Activated CD4-positive, alpha-beta memory T cell treated with anti-CD3 and anti-CD28 coated beads for 36 hours (primary cell): ENCODE results near the gene CRB1. TPM values are rescaled to one million over a fixed set of nuclear protein-coding genes. Genes with fewer than 3 reads are reported as not detected.

Experiments
- CTCF ChIA-PET: fragments of 350-600 bp; sonication (Branson Sonifier 250); formaldehyde crosslinking; loops from one replicate; lab custom pipeline; 2021; ENCODE audit warnings: antibody characterized with exemption, inconsistent platforms; lab: Charles Lee
- POLR2A ChIA-PET: fragments of 350-600 bp; sonication (Branson Sonifier 250); formaldehyde crosslinking; loops from one replicate; lab custom pipeline; 2021; ENCODE audit warnings: antibody characterized with exemption; lab: Charles Lee
- DNase-seq: peaks from one replicate; pipeline ENCODE4 v3.0.0-alpha.2; 2020
- H3K27ac Mint-ChIP-seq: one replicate; pipeline ENCODE4 v1.8.0; 2021; ENCODE audit warnings: mixed read lengths
- H3K27me3 Mint-ChIP-seq: one replicate; pipeline ENCODE4 v1.8.0; 2021; ENCODE audit warnings: mixed read lengths
- H3K36me3 Mint-ChIP-seq: one replicate; pipeline ENCODE4 v1.8.0; 2021; ENCODE audit warnings: mixed read lengths
- H3K4me1 Mint-ChIP-seq: one replicate; pipeline ENCODE4 v1.8.0; 2021; ENCODE audit warnings: low read depth, mixed read lengths
- H3K4me3 Mint-ChIP-seq: one replicate; pipeline ENCODE4 v1.8.0; 2021; ENCODE audit warnings: mild to moderate bottlenecking, mixed read lengths
- H3K9me3 Mint-ChIP-seq: one replicate; pipeline ENCODE4 v1.8.0; 2021; ENCODE audit warnings: mixed read lengths
- intact Hi-C: fragments of 100-400 bp; cut with micrococcal nuclease; formaldehyde crosslinking; loops from one replicate; pipeline ENCODE4 v1.15.1; 2023
- total RNA-seq, 2 experiments: library from RNA; stranded (reverse); gene quantifications; one replicate each; pipeline ENCODE4 v1.2.3, GENCODE V29; 2021

Gene CRB1
- total RNA-seq, 2 experiments from 2014 or later = not detected

- H3K4me3 Mint-ChIP-seq = no peak overlapping the region
- H3K27ac Mint-ChIP-seq = no peak overlapping the region
- DNase-seq = no peak
- no peaks in the 10 kb centered on the region for H3K9me3 Mint-ChIP-seq
- ChIA-PET POLR2A (no interaction called here), CTCF (interaction anchor here (0.7 kb wide), 1 partner anchor 120 kb away, joined by 5 read pairs; no protein-coding TSS in a partner anchor)
- H3K36me3 Mint-ChIP-seq = no peaks in the 10 kb centered on the region
- intact Hi-C loops = no loop called here
- no peaks in the 10 kb centered on the region for H3K27me3 Mint-ChIP-seq
- no peaks in the 10 kb centered on the region for H3K4me1 Mint-ChIP-seq
Observed at GRCh38 chr1:197264936-197265567, 3.0 kb upstream of the CRB1 start.

GRCh38 chr1:197269053-197269452 lies 1.0 kb downstream of the CRB1 start:
- ChIA-PET CTCF (no interaction called here), POLR2A (no interaction called here)
- no peaks in the 10 kb centered on the region for H3K27me3 Mint-ChIP-seq
- intact Hi-C loops = no loop called here
- H3K27ac Mint-ChIP-seq = no peak overlapping the region
- no peaks in the 10 kb centered on the region for H3K4me1 Mint-ChIP-seq
- H3K9me3 Mint-ChIP-seq = no peaks in the 10 kb centered on the region
- H3K36me3 Mint-ChIP-seq = no peaks in the 10 kb centered on the region
- no peak overlapping the region for H3K4me3 Mint-ChIP-seq
- DNase-seq = no peak

GRCh38 chr1:197272791-197273190 lies 4.7 kb downstream of the CRB1 start:
- CTCF ChIA-PET = no interaction called here
- intact Hi-C loops = no loop called here
- no peaks in the 10 kb centered on the region for H3K36me3 Mint-ChIP-seq
- DNase-seq = no peak
- no peaks in the 10 kb centered on the region for H3K27me3 Mint-ChIP-seq
- H3K9me3 Mint-ChIP-seq = no peaks in the 10 kb centered on the region
- POLR2A ChIA-PET = no interaction called here
- H3K4me3 Mint-ChIP-seq = no peak overlapping the region
- peaks cover 3% of the 10 kb centered on the region for H3K4me1 Mint-ChIP-seq
- no peak overlapping the region for H3K27ac Mint-ChIP-seq

- H3K27me3 Mint-ChIP-seq = no peaks in the 10 kb centered on the region
- no peak overlapping the region for H3K27ac Mint-ChIP-seq
- no peaks in the 10 kb centered on the region for H3K9me3 Mint-ChIP-seq
- POLR2A ChIA-PET = no interaction called here
- no peak for DNase-seq
- CTCF ChIA-PET = interaction anchor here (1.1 kb wide), 1 partner anchor 97 kb away, joined by 3 read pairs; no protein-coding TSS in a partner anchor
- no peaks in the 10 kb centered on the region for H3K36me3 Mint-ChIP-seq
- H3K4me1 Mint-ChIP-seq = peaks cover 3% of the 10 kb centered on the region
- intact Hi-C loops = no loop called here
- no peak overlapping the region for H3K4me3 Mint-ChIP-seq
Observed at GRCh38 chr1:197277166-197277565, 9.1 kb downstream of the CRB1 start.

GRCh38 chr1:197284325-197284724 lies 16.3 kb downstream of the CRB1 start:
- ChIA-PET CTCF (interaction anchor here (0.7 kb wide), 1 partner anchor 31 kb away, joined by 3 read pairs; no protein-coding TSS in a partner anchor), POLR2A (no interaction called here)
- Mint-ChIP-seq H3K27ac (no peak overlapping the region), H3K36me3 (no peaks in the 10 kb centered on the region), H3K9me3 (no peaks in the 10 kb centered on the region), H3K4me1 (no peaks in the 10 kb centered on the region), H3K27me3 (peaks cover 2% of the 10 kb centered on the region), H3K4me3 (no peak overlapping the region)
- no peak for DNase-seq
- intact Hi-C loops = no loop called here

GRCh38 chr1:197284966-197285365 lies 16.9 kb downstream of the CRB1 start:
- no peak for DNase-seq
- Mint-ChIP-seq H3K9me3 (no peaks in the 10 kb centered on the region), H3K4me3 (no peak overlapping the region), H3K27me3 (peaks cover 2% of the 10 kb centered on the region), H3K4me1 (no peaks in the 10 kb centered on the region), H3K36me3 (no peaks in the 10 kb centered on the region), H3K27ac (no peak overlapping the region)
- CTCF ChIA-PET = interaction anchor here (0.6 kb wide), 1 partner anchor 9 kb away, joined by 3 read pairs; no protein-coding TSS in a partner anchor
- intact Hi-C loops = no loop called here
- POLR2A ChIA-PET = no interaction called here

GRCh38 chr1:197285526-197286205 lies 17.6 kb downstream of the CRB1 start:
- intact Hi-C loops = no loop called here
- peaks cover 3% of the 10 kb centered on the region for H3K27me3 Mint-ChIP-seq
- H3K36me3 Mint-ChIP-seq = no peaks in the 10 kb centered on the region
- no peaks in the 10 kb centered on the region for H3K4me1 Mint-ChIP-seq
- CTCF ChIA-PET = interaction anchor here (0.6 kb wide), 1 partner anchor 10 kb away, joined by 3 read pairs; no protein-coding TSS in a partner anchor
- no peak overlapping the region for H3K27ac Mint-ChIP-seq
- H3K9me3 Mint-ChIP-seq = no peaks in the 10 kb centered on the region
- no peak overlapping the region for H3K4me3 Mint-ChIP-seq
- peak; percentile 8 for DNase-seq
- POLR2A ChIA-PET = no interaction called here

GRCh38 chr1:197286634-197287033 lies 18.6 kb downstream of the CRB1 start:
- Mint-ChIP-seq H3K9me3 (no peaks in the 10 kb centered on the region), H3K36me3 (no peaks in the 10 kb centered on the region), H3K27me3 (peaks cover 3% of the 10 kb centered on the region), H3K4me3 (no peak overlapping the region), H3K27ac (no peak overlapping the region), H3K4me1 (no peaks in the 10 kb centered on the region)
- no peak for DNase-seq
- CTCF ChIA-PET = interaction anchor here (0.6 kb wide), 1 partner anchor 74 kb away, joined by 3 read pairs; no protein-coding TSS in a partner anchor
- POLR2A ChIA-PET = no interaction called here
- intact Hi-C loops = no loop called here

- H3K27ac Mint-ChIP-seq = no peak overlapping the region
- POLR2A ChIA-PET = no interaction called here
- no peak overlapping the region for H3K4me3 Mint-ChIP-seq
- no peak for DNase-seq
- H3K4me1 Mint-ChIP-seq = no peaks in the 10 kb centered on the region
- CTCF ChIA-PET = no interaction called here
- H3K9me3 Mint-ChIP-seq = peaks cover 3% of the 10 kb centered on the region
- H3K36me3 Mint-ChIP-seq = no peaks in the 10 kb centered on the region
- intact Hi-C loops = no loop called here
- peaks cover 6% of the 10 kb centered on the region for H3K27me3 Mint-ChIP-seq
Observed at GRCh38 chr1:197287863-197288262, 19.8 kb downstream of the CRB1 start.

GRCh38 chr1:197302775-197303174 lies 34.7 kb downstream of the CRB1 start:
- no peaks in the 10 kb centered on the region for H3K4me1 Mint-ChIP-seq
- peaks cover 5% of the 10 kb centered on the region for H3K27me3 Mint-ChIP-seq
- no peaks in the 10 kb centered on the region for H3K36me3 Mint-ChIP-seq
- no peak for DNase-seq
- intact Hi-C loops = no loop called here
- ChIA-PET POLR2A (no interaction called here), CTCF (no interaction called here)
- no peaks in the 10 kb centered on the region for H3K9me3 Mint-ChIP-seq
- no peak overlapping the region for H3K4me3 Mint-ChIP-seq
- H3K27ac Mint-ChIP-seq = no peak overlapping the region

GRCh38 chr1:197303463-197303862 lies 35.4 kb downstream of the CRB1 start:
- CTCF ChIA-PET = no interaction called here
- intact Hi-C loops = no loop called here

GRCh38 chr1:197304638-197305200 lies 36.7 kb downstream of the CRB1 start:
- Mint-ChIP-seq H3K4me3 (no peak overlapping the region), H3K27ac (no peak overlapping the region), H3K27me3 (peaks cover 3% of the 10 kb centered on the region), H3K4me1 (no peaks in the 10 kb centered on the region), H3K36me3 (no peaks in the 10 kb centered on the region), H3K9me3 (no peaks in the 10 kb centered on the region)
- DNase-seq = no peak
- intact Hi-C loops = no loop called here
- ChIA-PET CTCF (no interaction called here), POLR2A (no interaction called here)

More at GRCh38 chr1:197303463-197303862, 35.4 kb downstream of the CRB1 start:
- Mint-ChIP-seq H3K27me3 (peaks cover 3% of the 10 kb centered on the region), H3K9me3 (no peaks in the 10 kb centered on the region), H3K36me3 (no peaks in the 10 kb centered on the region), H3K4me1 (no peaks in the 10 kb centered on the region), H3K27ac (no peak overlapping the region), H3K4me3 (no peak overlapping the region)
- POLR2A ChIA-PET = no interaction called here
- no peak for DNase-seq
